Measurements from ENCODE around the gene TMEM131. TPM values are rescaled to one million over a fixed set of nuclear protein-coding genes. Genes with fewer than 3 reads are reported as not detected.
"Not testable (repeated sequence)": the region's sequence is repeated elsewhere in the genome, so short reads cannot be mapped to it uniquely, and the experiment has no call there.

TMEM131 gene
- total RNA-seq, 2 donors from 2014 or later: 49.5 to 52.0 TPM

DNA sequence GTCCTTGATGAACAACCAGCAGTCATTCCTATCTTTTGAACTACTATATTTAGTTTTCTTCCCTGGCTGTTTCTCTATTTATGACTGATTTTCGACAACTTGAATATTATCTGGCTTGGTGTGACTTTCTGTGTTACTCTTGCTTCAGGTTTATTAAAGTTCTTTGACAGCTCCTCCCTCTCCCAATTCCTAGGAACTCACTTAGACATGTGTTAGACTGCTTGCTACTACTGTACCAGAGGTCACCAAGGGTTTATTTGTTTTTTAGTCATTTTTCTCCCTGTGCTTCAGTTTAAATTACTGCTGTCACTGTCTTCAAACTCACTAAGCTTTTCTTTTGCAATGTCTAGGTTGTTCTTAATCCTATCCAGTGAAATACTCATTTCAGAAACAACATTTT lies 90.5 kb downstream of the TMEM131 start:
- DNase-seq (ENCODE audit: low spot score) (no peak), ATAC-seq (ENCODE audit: insufficient number of reproducible peaks, low FRiP score, low read depth) (no peak)
- Histone ChIP-seq H3K4me1 (ENCODE audit: control insufficient read depth in 1 of 2, low read depth in 2 of 2) (no peaks in the 10 kb centered on the region), H3K9me3 (no peaks in the 10 kb centered on the region), H3K36me3 (peaks cover 5% of the 10 kb centered on the region), H3K27me3 (replicated peaks; ENCODE audit: insufficient read depth) (no peaks in the 10 kb centered on the region), H3K4me3 (no peak overlapping the region), H3K27ac (no peak overlapping the region)
- TF ChIP-seq, protein P1, sequence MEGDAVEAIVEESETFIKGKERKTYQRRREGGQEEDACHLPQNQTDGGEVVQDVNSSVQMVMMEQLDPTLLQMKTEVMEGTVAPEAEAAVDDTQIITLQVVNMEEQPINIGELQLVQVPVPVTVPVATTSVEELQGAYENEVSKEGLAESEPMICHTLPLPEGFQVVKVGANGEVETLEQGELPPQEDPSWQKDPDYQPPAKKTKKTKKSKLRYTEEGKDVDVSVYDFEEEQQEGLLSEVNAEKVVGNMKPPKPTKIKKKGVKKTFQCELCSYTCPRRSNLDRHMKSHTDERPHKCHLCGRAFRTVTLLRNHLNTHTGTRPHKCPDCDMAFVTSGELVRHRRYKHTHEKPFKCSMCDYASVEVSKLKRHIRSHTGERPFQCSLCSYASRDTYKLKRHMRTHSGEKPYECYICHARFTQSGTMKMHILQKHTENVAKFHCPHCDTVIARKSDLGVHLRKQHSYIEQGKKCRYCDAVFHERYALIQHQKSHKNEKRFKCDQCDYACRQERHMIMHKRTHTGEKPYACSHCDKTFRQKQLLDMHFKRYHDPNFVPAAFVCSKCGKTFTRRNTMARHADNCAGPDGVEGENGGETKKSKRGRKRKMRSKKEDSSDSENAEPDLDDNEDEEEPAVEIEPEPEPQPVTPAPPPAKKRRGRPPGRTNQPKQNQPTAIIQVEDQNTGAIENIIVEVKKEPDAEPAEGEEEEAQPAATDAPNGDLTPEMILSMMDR (IDR thresholded peaks at IDR 0.05): no peak

DNA sequence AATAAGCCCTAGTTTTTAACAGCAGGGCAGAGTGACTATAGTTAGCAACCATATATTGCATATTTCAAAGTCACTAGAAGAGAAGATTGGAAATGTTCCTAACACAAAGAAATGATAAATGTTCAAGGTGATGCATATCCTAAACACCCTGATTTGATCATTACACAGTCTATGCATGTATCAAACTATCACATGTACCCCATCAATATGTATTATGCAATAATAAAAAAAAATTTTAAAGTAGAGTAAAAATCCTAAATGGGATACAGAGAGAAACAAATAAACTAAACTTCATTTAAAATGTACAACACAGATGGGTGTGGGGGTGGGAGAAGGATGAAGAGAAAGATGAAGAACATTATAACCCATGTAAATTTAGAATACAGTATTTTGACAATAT lies 93.9 kb downstream of the TMEM131 start:
- TF ChIP-seq, protein P1 (IDR thresholded peaks at IDR 0.05): no peak
- H3K4me1 ChIP-seq (ENCODE audit: control insufficient read depth in 1 of 2, low read depth in 2 of 2): no peaks in the 10 kb centered on the region
- no peaks in the 10 kb centered on the region for H3K27me3 ChIP-seq (replicated peaks; ENCODE audit: insufficient read depth)
- H3K27ac ChIP-seq: no peak overlapping the region
- no peak for ATAC-seq (ENCODE audit: insufficient number of reproducible peaks, low FRiP score, low read depth)
- H3K9me3 ChIP-seq: no peaks in the 10 kb centered on the region
- DNase-seq (ENCODE audit: low spot score): no peak
- H3K4me3 ChIP-seq: no peak overlapping the region
- no peaks in the 10 kb centered on the region for H3K36me3 ChIP-seq

DNA sequence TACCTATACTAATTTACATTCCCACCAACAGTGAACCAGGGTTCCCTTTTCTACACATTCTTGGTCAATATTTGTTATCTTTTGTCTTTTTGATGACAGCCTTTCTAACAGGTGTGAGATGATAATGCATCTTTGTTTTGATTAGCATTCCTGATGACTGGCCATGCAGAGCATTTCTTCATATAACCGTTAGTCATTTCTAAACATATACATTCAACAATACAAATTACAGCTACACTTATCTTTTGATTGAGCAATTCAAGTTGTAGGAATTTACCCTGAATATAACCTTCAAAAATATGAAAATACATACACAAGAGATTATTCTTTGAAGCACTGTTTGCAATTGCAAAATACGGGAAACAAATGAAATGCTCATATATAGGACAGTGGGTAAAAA lies 94.9 kb downstream of the TMEM131 start:
- no peaks in the 10 kb centered on the region for H3K4me1 ChIP-seq (ENCODE audit: control insufficient read depth in 1 of 2, low read depth in 2 of 2)
- TF ChIP-seq, protein P1 (IDR thresholded peaks at IDR 0.05): no peak

DNA sequence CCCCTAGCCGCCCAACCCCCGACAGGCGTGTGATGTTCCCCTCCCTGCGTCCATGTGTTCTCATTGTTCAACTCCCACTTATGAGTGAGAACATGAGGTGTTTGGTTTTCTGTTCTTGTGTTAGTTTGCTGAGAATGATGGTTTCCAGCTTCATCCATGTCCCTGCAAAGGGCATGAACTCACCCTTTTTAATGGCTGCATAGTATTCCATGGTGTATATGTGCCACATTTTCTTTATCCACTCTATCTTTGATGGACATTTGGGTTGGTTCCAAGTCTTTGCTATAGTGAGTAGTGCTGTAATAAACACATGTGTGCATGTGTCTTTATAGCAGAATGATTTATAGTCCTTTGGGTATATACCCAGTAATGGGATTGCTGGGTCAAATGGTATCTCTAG lies 102.7 kb downstream of the TMEM131 start:
- H3K36me3 ChIP-seq; H3K9me3 ChIP-seq; H3K27me3 ChIP-seq (replicated peaks; ENCODE audit: insufficient read depth); H3K4me1 ChIP-seq (ENCODE audit: control insufficient read depth in 1 of 2, low read depth in 2 of 2); ATAC-seq (ENCODE audit: insufficient number of reproducible peaks, low FRiP score, low read depth); DNase-seq (ENCODE audit: low spot score); H3K27ac ChIP-seq; H3K4me3 ChIP-seq: not testable (repeated sequence)

More for the DNA sequence above, 94.9 kb downstream of the TMEM131 start:
- Histone ChIP-seq H3K27me3 (replicated peaks; ENCODE audit: insufficient read depth) (no peaks in the 10 kb centered on the region), H3K4me3 (no peak overlapping the region), H3K36me3 (no peaks in the 10 kb centered on the region), H3K27ac (no peak overlapping the region), H3K9me3 (no peaks in the 10 kb centered on the region)
- no peak for ATAC-seq (ENCODE audit: insufficient number of reproducible peaks, low FRiP score, low read depth)
- no peak for DNase-seq (ENCODE audit: low spot score)

DNA sequence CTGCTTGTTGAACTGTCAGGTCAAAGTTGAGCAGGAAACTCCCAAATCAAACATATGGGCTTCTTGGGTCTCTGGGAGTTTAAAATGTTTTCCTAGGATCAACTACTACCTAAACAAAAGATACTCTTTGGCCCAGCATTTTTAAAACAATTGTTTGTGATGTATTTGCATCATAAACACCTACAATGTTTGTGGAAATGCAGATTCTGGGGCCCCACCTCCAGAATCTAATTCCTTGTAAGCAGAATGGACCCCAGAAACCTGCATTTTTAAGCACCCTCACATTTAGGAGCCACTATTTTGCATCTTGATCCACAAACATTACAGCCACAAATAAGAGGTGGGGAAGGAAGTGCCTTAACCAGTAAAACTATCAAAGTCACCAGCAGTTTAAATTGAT lies 104.1 kb downstream of the TMEM131 start:
- TF ChIP-seq, protein P1 (IDR thresholded peaks at IDR 0.05): no peak
- Histone ChIP-seq H3K4me1 (ENCODE audit: control insufficient read depth in 1 of 2, low read depth in 2 of 2) (no peaks in the 10 kb centered on the region), H3K4me3 (no peak overlapping the region), H3K27me3 (replicated peaks; ENCODE audit: insufficient read depth) (no peaks in the 10 kb centered on the region), H3K27ac (no peak overlapping the region), H3K36me3 (peaks cover 9% of the 10 kb centered on the region), H3K9me3 (peaks cover 5% of the 10 kb centered on the region)
- ATAC-seq (ENCODE audit: insufficient number of reproducible peaks, low FRiP score, low read depth) (no peak), DNase-seq (ENCODE audit: low spot score) (no peak)

DNA sequence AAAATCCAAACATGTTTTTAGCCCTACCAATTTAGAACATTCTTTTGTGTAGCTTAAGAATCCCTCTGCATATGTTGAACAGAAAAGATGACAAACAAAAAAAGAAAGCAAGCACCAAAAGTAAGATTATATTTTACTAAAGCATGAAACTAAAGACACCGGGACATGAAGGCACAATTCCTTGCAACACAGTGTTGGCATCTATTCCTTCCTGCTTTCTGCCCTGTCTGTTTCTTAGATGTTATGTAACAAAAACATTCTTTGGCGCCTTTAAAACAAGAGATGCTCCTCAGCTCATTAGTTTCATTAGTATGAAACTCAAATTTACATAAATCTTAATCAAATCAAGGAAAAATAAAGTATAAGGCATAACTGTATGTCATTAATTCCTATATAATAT lies 106.6 kb downstream of the TMEM131 start:
- no peaks in the 10 kb centered on the region for H3K4me1 ChIP-seq (ENCODE audit: control insufficient read depth in 1 of 2, low read depth in 2 of 2)
- no peaks in the 10 kb centered on the region for H3K27me3 ChIP-seq (replicated peaks; ENCODE audit: insufficient read depth)
- H3K9me3 ChIP-seq: peaks cover 12% of the 10 kb centered on the region
- ATAC-seq (ENCODE audit: insufficient number of reproducible peaks, low FRiP score, low read depth) (no peak), DNase-seq (ENCODE audit: low spot score) (no peak)
- no peak overlapping the region for H3K27ac ChIP-seq
- H3K4me3 ChIP-seq: no peak overlapping the region
- H3K36me3 ChIP-seq: peaks cover 19% of the 10 kb centered on the region
- TF ChIP-seq, protein P1 (IDR thresholded peaks at IDR 0.05): no peak

All from thoracic aorta (tissue), 2 donors.